Activated CD8-positive, alpha-beta T cell treated with anti-CD3 and anti-CD28 coated beads for 36 hours (primary cell): ENCODE measurements around the gene CFAP300. TPM values are rescaled to one million over a fixed set of nuclear protein-coding genes. Genes with fewer than 3 reads are reported as not detected.

Experiments
- ATAC-seq: fragments of 200-7000 bp; cut with Tn5 transposase; one replicate; pipeline ENCODE4 v1.10.0; 2021; ENCODE audit warnings: mild to moderate bottlenecking, moderate library complexity
- CTCF ChIA-PET: fragments of 350-600 bp; sonication (Branson Sonifier 250); formaldehyde crosslinking; loops from one replicate; lab custom pipeline; 2021; ENCODE audit warnings: antibody characterized with exemption; lab: Charles Lee
- POLR2A ChIA-PET: fragments of 350-600 bp; sonication (Branson Sonifier 250); formaldehyde crosslinking; loops from one replicate; lab custom pipeline; 2021; ENCODE audit warnings: antibody characterized with exemption; lab: Charles Lee
- DNase-seq: peaks from one replicate; pipeline ENCODE4 v3.0.0-alpha.2; 2020
- H3K27ac Mint-ChIP-seq: one replicate; pipeline ENCODE4 v1.8.0; 2021; ENCODE audit warnings: mild to moderate bottlenecking, mixed read lengths
- H3K27me3 Mint-ChIP-seq: one replicate; pipeline ENCODE4 v1.8.0; 2021; ENCODE audit warnings: mixed read lengths
- H3K36me3 Mint-ChIP-seq: one replicate; pipeline ENCODE4 v1.8.0; 2021; ENCODE audit warnings: low read depth, mixed read lengths
- H3K4me1 Mint-ChIP-seq: one replicate; pipeline ENCODE4 v1.8.0; 2021; ENCODE audit warnings: low read depth, mixed read lengths
- H3K4me3 Mint-ChIP-seq: one replicate; pipeline ENCODE4 v1.8.0; 2021; ENCODE audit warnings: mild to moderate bottlenecking, moderate library complexity, mixed read lengths
- H3K9me3 Mint-ChIP-seq: one replicate; pipeline ENCODE4 v1.8.0; 2021; ENCODE audit warnings: mixed read lengths
- CTCF ChIP-seq: fragments of 200-600 bp; IDR thresholded peaks from one replicate; pipeline ENCODE4 v1.8.0; 2022; ENCODE audit warnings: antibody characterized with exemption, mild to moderate bottlenecking
- intact Hi-C: fragments of 100-400 bp; cut with micrococcal nuclease; formaldehyde crosslinking; loops from one replicate; pipeline ENCODE4 v1.10.0; 2022
- total RNA-seq, 2 experiments: library from RNA; stranded (reverse); gene quantifications; one replicate each; pipeline ENCODE4 v1.2.3, GENCODE V29; 2021

The CFAP300 gene
- total RNA-seq, 2 experiments from 2014 or later: not detected

DNA sequence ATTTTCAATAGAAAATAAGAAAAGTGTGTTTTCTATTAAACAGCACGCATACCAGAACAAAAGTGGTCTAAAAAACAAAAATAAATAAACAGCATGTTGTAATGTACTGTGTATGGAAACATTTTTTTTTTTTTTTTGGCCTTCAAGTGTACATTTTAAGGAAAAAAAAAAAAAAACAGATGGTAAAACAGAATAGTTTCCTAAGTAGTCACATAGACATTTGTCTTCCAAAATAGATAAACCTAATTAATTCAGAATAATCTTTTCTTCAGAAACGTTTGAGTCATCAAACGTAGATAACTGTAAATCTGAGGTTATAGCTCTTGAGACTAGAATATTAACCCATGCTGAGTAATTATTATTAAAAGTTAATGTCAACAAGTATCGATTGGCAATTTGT is 396 bp upstream of the CFAP300 start:
- intact Hi-C loops: no loop called here
- ATAC-seq: no peak
- POLR2A ChIA-PET: no interaction called here
- Mint-ChIP-seq H3K4me1 (peaks cover 9% of the 10 kb centered on the region), H3K27me3 (peaks cover 32% of the 10 kb centered on the region), H3K4me3 (peak overlapping the region; percentile 12), H3K27ac (no peak overlapping the region), H3K36me3 (no peaks in the 10 kb centered on the region), H3K9me3 (no peaks in the 10 kb centered on the region)
- CTCF ChIA-PET: no interaction called here
- TF ChIP-seq CTCF: no peak
- no peak for DNase-seq

DNA sequence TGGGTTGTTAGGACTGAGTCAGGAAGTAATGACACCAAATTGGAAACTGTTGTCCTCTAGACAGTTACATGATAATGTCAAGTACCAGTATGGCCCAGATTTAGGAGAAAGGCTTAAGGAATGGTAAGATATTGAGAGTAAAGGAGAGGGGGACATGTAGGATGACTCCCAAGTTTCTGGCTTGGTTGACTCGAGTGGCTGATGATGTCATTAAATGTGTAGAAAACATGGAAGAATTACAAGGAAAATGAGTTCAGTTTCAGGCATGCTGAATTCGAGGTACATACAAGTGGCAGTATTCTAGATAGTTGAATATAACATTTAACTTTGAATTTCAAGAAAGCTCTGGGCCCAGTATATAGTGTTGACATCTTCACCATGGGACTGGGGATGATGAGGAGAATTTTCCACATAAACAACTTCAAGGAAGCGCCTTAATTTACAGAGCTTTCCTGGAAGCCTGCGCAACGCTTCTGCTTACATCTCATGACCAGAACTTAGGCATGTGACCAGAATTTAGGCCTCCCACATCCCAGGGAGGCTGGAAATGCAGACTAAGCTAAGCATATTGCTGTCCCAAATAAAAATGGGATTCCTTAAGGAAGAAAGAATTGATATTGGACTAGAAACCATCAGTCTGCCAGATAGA is 3.8 kb downstream of the CFAP300 start:
- intact Hi-C loops: no loop called here
- no peak for TF ChIP-seq CTCF
- DNase-seq (no peak), ATAC-seq (no peak)
- Mint-ChIP-seq H3K27me3 (peaks cover 22% of the 10 kb centered on the region), H3K36me3 (no peaks in the 10 kb centered on the region), H3K4me3 (no peak overlapping the region), H3K27ac (no peak overlapping the region), H3K9me3 (no peaks in the 10 kb centered on the region), H3K4me1 (peaks cover 9% of the 10 kb centered on the region)
- ChIA-PET POLR2A (no interaction called here), CTCF (no interaction called here)

GRCh38 chr11:102061276-102061675 is 14.0 kb downstream of the CFAP300 start:
- intact Hi-C loops: no loop called here
- CTCF ChIA-PET: interaction anchor here (1.1 kb wide), 1 partner anchor 13 kb away, joined by 3 read pairs; no protein-coding TSS in a partner anchor
- no peak for ATAC-seq

GRCh38 chr11:102062106-102062505 is 14.9 kb downstream of the CFAP300 start:
- H3K9me3 Mint-ChIP-seq: no peaks in the 10 kb centered on the region
- ATAC-seq (no peak), DNase-seq (no peak)
- no peaks in the 10 kb centered on the region for H3K36me3 Mint-ChIP-seq
- H3K4me1 Mint-ChIP-seq: no peaks in the 10 kb centered on the region
- intact Hi-C loops: no loop called here
- no peak overlapping the region for H3K27ac Mint-ChIP-seq
- POLR2A ChIA-PET: no interaction called here
- no peak for TF ChIP-seq CTCF
- H3K4me3 Mint-ChIP-seq: no peak overlapping the region
- peaks cover 15% of the 10 kb centered on the region for H3K27me3 Mint-ChIP-seq
- CTCF ChIA-PET: no interaction called here

More at GRCh38 chr11:102061276-102061675, 14.0 kb downstream of the CFAP300 start:
- no peak for DNase-seq
- no peaks in the 10 kb centered on the region for H3K9me3 Mint-ChIP-seq
- POLR2A ChIA-PET: interaction anchor here (0.6 kb wide), 1 partner anchor 1711 kb away, joined by 3 read pairs; no protein-coding TSS in a partner anchor
- no peak overlapping the region for H3K4me3 Mint-ChIP-seq
- no peaks in the 10 kb centered on the region for H3K36me3 Mint-ChIP-seq
- no peak overlapping the region for H3K27ac Mint-ChIP-seq
- no peaks in the 10 kb centered on the region for H3K4me1 Mint-ChIP-seq
- peaks cover 15% of the 10 kb centered on the region for H3K27me3 Mint-ChIP-seq
- TF ChIP-seq CTCF: no peak

DNA sequence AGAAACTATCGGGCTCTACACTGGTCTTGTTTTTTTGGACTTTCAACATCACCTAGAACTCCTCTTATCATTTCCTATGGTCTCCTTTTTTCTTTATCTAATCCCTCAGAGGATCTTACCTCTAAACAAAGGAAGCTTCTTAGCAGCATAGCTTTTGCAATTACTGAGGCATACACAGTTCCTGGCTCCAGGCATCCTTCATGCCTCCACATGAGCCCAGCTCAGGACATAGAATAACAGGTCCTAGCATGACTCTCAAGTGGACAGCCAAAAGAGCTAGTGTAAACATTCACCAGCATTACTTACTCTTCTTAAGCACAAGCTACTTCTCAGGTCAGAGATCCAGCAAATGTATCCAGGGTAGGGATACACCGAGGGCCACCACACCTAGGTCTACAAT is 17.1 kb downstream of the CFAP300 start:
- ChIA-PET CTCF (no interaction called here), POLR2A (no interaction called here)
- Mint-ChIP-seq H3K27ac (no peak overlapping the region), H3K36me3 (no peaks in the 10 kb centered on the region), H3K4me3 (no peak overlapping the region), H3K9me3 (no peaks in the 10 kb centered on the region), H3K27me3 (peaks cover 15% of the 10 kb centered on the region), H3K4me1 (no peaks in the 10 kb centered on the region)
- DNase-seq (no peak), ATAC-seq (no peak)
- intact Hi-C loops: no loop called here
- no peak for TF ChIP-seq CTCF
